Kidney tubule cell (primary cell): ENCODE results near the gene FBXO17.
"Not testable (repeated sequence)": the region's sequence is repeated elsewhere in the genome, so short reads cannot be mapped to it uniquely, and the experiment has no call there.

ENCODE experiments used
- DNase-seq: peaks from one replicate; pipeline ENCODE4 v3.0.0-alpha.2; 2018; ENCODE audit warnings: low spot score

FBXO17 gene

GRCh38 chr19:38942471-38943181 is 32.9 kb downstream of the FBXO17 start:
- no peak for DNase-seq

- no peak for DNase-seq
Measured at GRCh38 chr19:38941979-38942378, 33.6 kb downstream of the FBXO17 start.

GRCh38 chr19:38941466-38941865 is 34.1 kb downstream of the FBXO17 start:
- not testable (repeated sequence) for DNase-seq

GRCh38 chr19:38939957-38940356 is 35.6 kb downstream of the FBXO17 start:
- DNase-seq = no peak

- DNase-seq = no peak
Measured at GRCh38 chr19:38933544-38933943, 42.0 kb downstream of the FBXO17 start.

- peak; percentile 45 for DNase-seq
Measured at GRCh38 chr19:38932425-38933179, 42.9 kb downstream of the FBXO17 start.

GRCh38 chr19:38931521-38931793 is 44.1 kb downstream of the FBXO17 start:
- DNase-seq = no peak

- peak; percentile 99 for DNase-seq
Measured at GRCh38 chr19:38930776-38931520, 44.6 kb downstream of the FBXO17 start, which contains the start of gene MRPS12. MRPS12 (plus strand) TSS chr19:38930944; CDS start chr19:38931295, 351 bp downstream.

GRCh38 chr19:38929929-38930775 is 45.4 kb downstream of the FBXO17 start, which contains the start of gene SARS2:
SARS2 (minus strand) TSS chr19:38930763; CDS start chr19:38930736, 27 bp downstream.
- DNase-seq = peak; percentile 94

- DNase-seq = no peak
Measured at GRCh38 chr19:38928391-38929001, 47.0 kb downstream of the FBXO17 start.

- DNase-seq = no peak
Measured at GRCh38 chr19:38924388-38924787, 51.2 kb downstream of the FBXO17 start.

- no peak for DNase-seq
Measured at GRCh38 chr19:38922482-38922881, 53.1 kb downstream of the FBXO17 start.

- DNase-seq = no peak
Measured at GRCh38 chr19:38921420-38922274, 53.9 kb downstream of the FBXO17 start.

- no peak for DNase-seq
Measured at GRCh38 chr19:38920602-38921419, 54.7 kb downstream of the FBXO17 start.

GRCh38 chr19:38919837-38920601 is 55.5 kb downstream of the FBXO17 start:
- no peak for DNase-seq

GRCh38 chr19:38918526-38918925 is 57.0 kb downstream of the FBXO17 start:
- DNase-seq = no peak

- peak; percentile 19 for DNase-seq
Measured at GRCh38 chr19:38917921-38918491, 57.5 kb downstream of the FBXO17 start.

- DNase-seq = no peak
Measured at GRCh38 chr19:38917516-38917915, 58.0 kb downstream of the FBXO17 start.
